KMS-11 (cell line): ENCODE data around the gene CTBP2.

Experiments
- H2AFZ ChIP-seq: fragments of 200-600 bp; sonication (generic); 2 replicates; pipeline ENCODE4 v1.6.1; 2016; ENCODE audit warnings: antibody characterized with exemption, mixed run types, low read depth
- H3K27ac ChIP-seq: fragments of 200-600 bp; sonication (generic); 2 replicates; pipeline ENCODE4 v1.6.1; 2016; ENCODE audit warnings: mild to moderate bottlenecking, mixed run types
- H3K27me3 ChIP-seq: fragments of 200-600 bp; sonication (generic); 2 replicates; pipeline ENCODE4 v1.6.1; 2017; ENCODE audit warnings: mild to moderate bottlenecking, low read depth, mixed run types, moderate library complexity; ENCODE audit not compliant: insufficient read depth
- H3K36me3 ChIP-seq: fragments of 200-600 bp; sonication (generic); 2 replicates; pipeline ENCODE4 v1.6.1; 2017; ENCODE audit warnings: mild to moderate bottlenecking, mixed run types; ENCODE audit not compliant: insufficient read depth
- H3K4me1 ChIP-seq: fragments of 200-600 bp; sonication (generic); 2 replicates; pipeline ENCODE4 v1.6.1; 2016; ENCODE audit warnings: mild to moderate bottlenecking, low read depth, mixed run types; ENCODE audit not compliant: poor library complexity, severe bottlenecking
- H3K4me2 ChIP-seq: fragments of 200-600 bp; sonication (generic); 2 replicates; pipeline ENCODE4 v1.7.0; 2016; ENCODE audit warnings: mild to moderate bottlenecking, mixed run types
- H3K4me3 ChIP-seq: fragments of 200-600 bp; sonication (generic); IDR thresholded peaks from 2 replicates; pipeline ENCODE4 v1.6.1; 2017; ENCODE audit warnings: low read depth, low read length, mixed read lengths; ENCODE audit not compliant: insufficient read depth
- H3K79me2 ChIP-seq: fragments of 200-600 bp; sonication (generic); 2 replicates; pipeline ENCODE4 v1.6.1; 2016; ENCODE audit warnings: low read depth, mixed run types; ENCODE audit not compliant: insufficient read depth
- H3K9ac ChIP-seq: fragments of 200-600 bp; sonication (generic); 2 replicates; pipeline ENCODE4 v1.6.1; 2016; ENCODE audit warnings: mild to moderate bottlenecking, mixed run types
- H4K20me1 ChIP-seq: fragments of 200-600 bp; sonication (generic); 2 replicates; pipeline ENCODE4 v1.6.1; 2016; ENCODE audit warnings: mild to moderate bottlenecking, mixed run types; ENCODE audit not compliant: insufficient read depth
- TF ChIP-seq, protein P1 (sequence below): fragments of 200-600 bp; sonication (generic); conservative IDR thresholded peaks from 2 replicates; pipeline ENCODE4 v1.6.1; 2017; ENCODE audit warnings: low read depth, mild to moderate bottlenecking, antibody characterized with exemption, low read length, moderate library complexity, mixed read lengths

CTBP2 gene

DNA sequence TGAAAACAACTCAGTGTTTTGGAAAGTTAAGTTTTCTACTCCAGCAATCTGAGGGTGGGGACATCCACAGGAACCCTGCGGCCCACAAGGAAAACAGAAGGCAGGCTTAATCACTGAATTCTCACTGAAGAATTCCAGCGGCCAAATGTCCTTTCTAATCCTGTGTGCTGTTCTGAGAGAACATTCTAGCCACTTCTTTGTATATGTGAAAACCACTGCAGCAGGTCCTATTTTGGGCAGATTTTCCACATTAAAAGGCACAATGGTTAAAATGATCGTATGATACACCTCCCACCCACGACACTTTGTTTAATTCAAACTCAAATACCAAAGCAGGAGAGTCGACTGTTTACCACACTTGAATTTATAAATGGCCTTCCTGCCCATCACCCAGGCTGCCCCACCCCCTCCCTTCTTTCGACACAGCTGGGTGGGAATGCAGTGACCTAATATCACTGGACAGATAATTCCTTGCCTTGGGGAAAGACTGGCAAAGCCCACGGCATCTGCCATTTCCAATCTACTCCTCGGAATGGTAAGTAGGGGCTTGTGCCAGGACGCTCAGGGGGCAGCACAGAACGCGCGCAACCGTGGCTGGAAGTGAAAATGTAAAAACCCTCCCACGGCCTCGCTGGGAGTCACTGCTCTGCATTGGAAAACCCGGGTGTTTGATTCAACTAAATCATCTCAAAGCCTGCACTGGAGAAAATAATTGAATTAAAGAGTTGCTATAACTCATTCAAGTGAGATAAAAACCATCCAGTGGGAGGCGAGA, 67.0 kb downstream of the CTBP2 start:
- Histone ChIP-seq H3K36me3 (no peaks in the 10 kb centered on the region), H3K79me2 (no peaks in the 10 kb centered on the region), H3K27ac (no peak overlapping the region), H2AFZ (no peak overlapping the region), H3K27me3 (no peaks in the 10 kb centered on the region), H4K20me1 (no peaks in the 10 kb centered on the region), H3K4me3 (no peak overlapping the region), H3K4me1 (peaks cover 18% of the 10 kb centered on the region), H3K4me2 (no peak overlapping the region), H3K9ac (no peak overlapping the region)
- TF ChIP-seq, protein P1, sequence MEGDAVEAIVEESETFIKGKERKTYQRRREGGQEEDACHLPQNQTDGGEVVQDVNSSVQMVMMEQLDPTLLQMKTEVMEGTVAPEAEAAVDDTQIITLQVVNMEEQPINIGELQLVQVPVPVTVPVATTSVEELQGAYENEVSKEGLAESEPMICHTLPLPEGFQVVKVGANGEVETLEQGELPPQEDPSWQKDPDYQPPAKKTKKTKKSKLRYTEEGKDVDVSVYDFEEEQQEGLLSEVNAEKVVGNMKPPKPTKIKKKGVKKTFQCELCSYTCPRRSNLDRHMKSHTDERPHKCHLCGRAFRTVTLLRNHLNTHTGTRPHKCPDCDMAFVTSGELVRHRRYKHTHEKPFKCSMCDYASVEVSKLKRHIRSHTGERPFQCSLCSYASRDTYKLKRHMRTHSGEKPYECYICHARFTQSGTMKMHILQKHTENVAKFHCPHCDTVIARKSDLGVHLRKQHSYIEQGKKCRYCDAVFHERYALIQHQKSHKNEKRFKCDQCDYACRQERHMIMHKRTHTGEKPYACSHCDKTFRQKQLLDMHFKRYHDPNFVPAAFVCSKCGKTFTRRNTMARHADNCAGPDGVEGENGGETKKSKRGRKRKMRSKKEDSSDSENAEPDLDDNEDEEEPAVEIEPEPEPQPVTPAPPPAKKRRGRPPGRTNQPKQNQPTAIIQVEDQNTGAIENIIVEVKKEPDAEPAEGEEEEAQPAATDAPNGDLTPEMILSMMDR, result no peak

DNA sequence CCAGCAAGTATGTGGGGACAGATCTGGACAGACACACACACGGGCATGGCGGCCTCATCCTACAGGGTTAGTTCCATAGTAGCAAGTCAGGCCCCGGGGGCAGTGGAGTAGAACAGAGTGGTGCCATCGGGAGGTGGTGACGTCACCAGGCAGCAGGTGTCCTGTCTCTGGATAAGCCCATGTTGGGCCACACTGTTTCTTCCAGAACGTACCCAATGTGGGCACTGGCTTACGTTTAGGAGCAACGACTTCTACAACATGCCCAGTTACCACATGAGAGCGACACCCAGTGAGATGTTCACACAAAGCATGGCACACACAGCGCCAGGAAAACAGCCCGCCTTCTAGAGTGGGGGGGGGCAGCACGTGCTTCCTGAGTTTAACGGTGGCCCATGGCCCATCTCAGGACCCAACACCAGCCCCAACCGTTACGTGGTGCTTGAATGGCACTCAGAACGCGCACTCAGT, 67.8 kb downstream of the CTBP2 start:
- H3K4me2 ChIP-seq, result no peak overlapping the region
- TF ChIP-seq, protein P1, result no peak
- no peaks in the 10 kb centered on the region for H3K79me2 ChIP-seq
- H3K36me3 ChIP-seq, result no peaks in the 10 kb centered on the region
- H3K27me3 ChIP-seq, result no peaks in the 10 kb centered on the region
- H3K9ac ChIP-seq, result no peak overlapping the region
- no peak overlapping the region for H3K4me3 ChIP-seq
- H3K27ac ChIP-seq, result no peak overlapping the region
- H4K20me1 ChIP-seq, result no peaks in the 10 kb centered on the region
- H2AFZ ChIP-seq, result no peak overlapping the region
- peaks cover 18% of the 10 kb centered on the region for H3K4me1 ChIP-seq

DNA sequence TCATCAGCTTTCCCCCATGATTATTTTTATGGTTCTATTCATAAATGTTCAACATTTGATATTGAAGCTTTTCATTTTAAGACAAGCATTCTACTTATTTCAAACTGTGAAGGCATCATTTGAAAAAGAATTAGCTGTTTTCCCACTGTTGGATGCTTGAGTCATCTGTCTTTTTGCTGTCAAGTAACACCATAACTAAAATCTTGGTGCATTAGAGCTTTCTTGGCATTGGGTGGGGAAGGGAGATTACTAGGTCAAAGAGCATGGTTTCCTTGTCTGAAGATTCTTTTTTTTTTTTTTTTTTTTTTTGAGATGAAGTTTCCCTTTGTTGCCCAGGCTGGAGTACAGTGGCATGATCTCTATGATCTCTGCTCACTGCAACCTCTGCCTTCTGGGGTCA, 68.5 kb downstream of the CTBP2 start:
- Histone ChIP-seq H2AFZ (no peak overlapping the region), H3K36me3 (no peaks in the 10 kb centered on the region), H3K4me2 (no peak overlapping the region), H3K27ac (no peak overlapping the region), H3K4me3 (no peak overlapping the region), H3K4me1 (peaks cover 11% of the 10 kb centered on the region), H4K20me1 (no peaks in the 10 kb centered on the region), H3K79me2 (no peaks in the 10 kb centered on the region), H3K9ac (no peak overlapping the region), H3K27me3 (no peaks in the 10 kb centered on the region)
- TF ChIP-seq, protein P1, result no peak

DNA sequence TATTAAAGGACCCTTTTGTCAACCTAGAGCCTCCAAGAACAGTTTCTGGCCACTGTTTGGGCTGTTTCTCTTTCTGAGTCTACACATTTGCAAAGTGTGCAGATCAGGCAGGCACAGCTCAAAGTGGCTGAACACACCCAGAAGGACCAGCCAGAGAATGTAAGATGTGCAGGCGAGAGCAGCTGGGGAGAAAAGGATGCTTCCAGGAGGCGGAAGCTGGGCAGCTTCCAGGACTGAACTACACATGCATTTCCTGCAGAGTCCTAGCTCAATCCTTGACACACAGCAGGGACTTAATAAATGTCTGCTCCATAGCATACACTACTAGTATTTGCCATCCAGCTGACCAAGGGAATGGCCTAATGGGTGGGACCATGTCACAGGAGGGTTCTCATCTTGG, 70.9 kb downstream of the CTBP2 start:
- Histone ChIP-seq H3K27me3 (no peaks in the 10 kb centered on the region), H3K27ac (no peak overlapping the region), H3K4me3 (no peak overlapping the region), H3K79me2 (no peaks in the 10 kb centered on the region), H3K4me2 (no peak overlapping the region), H3K9ac (no peak overlapping the region), H3K4me1 (no peaks in the 10 kb centered on the region), H2AFZ (no peak overlapping the region), H3K36me3 (no peaks in the 10 kb centered on the region), H4K20me1 (no peaks in the 10 kb centered on the region)
- TF ChIP-seq, protein P1, result no peak
